Panc1 (cell line): Measurements from ENCODE around the gene JADE3.
A peak's percentile ranks its signal among the peaks of the same experiment; 100 is the strongest.

Experiments used
- CTCF ChIP-seq: fragments of 450-650 bp; IDR thresholded peaks from 2 replicates; pipeline ENCODE4 v1.5.1; 2017; ENCODE audit warnings: mild to moderate bottlenecking
- POLR2AphosphoS5 ChIP-seq: IDR thresholded peaks from 2 replicates; pipeline ENCODE4 v1.6.1; 2012; ENCODE audit warnings: mild to moderate bottlenecking, low read depth, low read length, moderate library complexity
- REST ChIP-seq, 2 experiments: IDR thresholded peaks; 2 replicates each; pipeline ENCODE4 v1.6.1; 2011 to 2012; ENCODE audit warnings: low read depth in 2 of 2, control low read depth in 1 of 2, low read length in 1 of 2, mild to moderate bottlenecking in 1 of 2, moderate library complexity in 1 of 2; ENCODE audit not compliant: insufficient read depth in 1 of 2
- SIN3A ChIP-seq: IDR thresholded peaks from 2 replicates; pipeline ENCODE4 v1.6.1; 2012; ENCODE audit warnings: low read depth, mild to moderate bottlenecking, low read length, moderate library complexity, borderline replicate concordance; ENCODE audit not compliant: insufficient read depth

GRCh38 chrX:46903458-46904242 is 8.6 kb upstream of the JADE3 start:
- peak; percentile 93 for TF ChIP-seq CTCF
- no peak for TF ChIP-seq POLR2AphosphoS5
- TF ChIP-seq REST (IDR thresholded peaks at IDR 0.05; ENCODE audit: insufficient read depth in 1 of 2, low read depth in 2 of 2, low read length in 1 of 2): 0 out of 4 replicates have a peak, but pooled peaks of 1 of the 2 experiments have one; percentile 54
- TF ChIP-seq SIN3A: no peak
